Activated CD4-positive, alpha-beta T cell treated with anti-CD3 and anti-CD28 coated beads for 36 hours (primary cell): Measurements from ENCODE around the gene RAB3IP. TPM values are rescaled to one million over a fixed set of nuclear protein-coding genes. Genes with fewer than 3 reads are reported as not detected.
"Not testable (repeated sequence)": the region's sequence is repeated elsewhere in the genome, so short reads cannot be mapped to it uniquely, and the experiment has no call there.

Experiments used
- ATAC-seq: fragments of 200-7000 bp; cut with Tn5 transposase; one replicate; pipeline ENCODE4 v1.10.0; 2021; ENCODE audit warnings: mild to moderate bottlenecking, moderate library complexity
- CTCF ChIA-PET: fragments of 350-600 bp; sonication (Branson Sonifier 250); formaldehyde crosslinking; loops from one replicate; lab custom pipeline; 2021; ENCODE audit warnings: antibody characterized with exemption; lab: Charles Lee
- POLR2A ChIA-PET: fragments of 350-600 bp; sonication (Branson Sonifier 250); formaldehyde crosslinking; loops from one replicate; lab custom pipeline; 2021; ENCODE audit warnings: antibody characterized with exemption, inconsistent platforms; lab: Charles Lee
- DNase-seq: peaks from one replicate; pipeline ENCODE4 v3.0.0-alpha.2; 2020
- H3K27ac Mint-ChIP-seq: one replicate; pipeline ENCODE4 v1.8.0; 2021; ENCODE audit warnings: mixed read lengths
- H3K27me3 Mint-ChIP-seq: one replicate; pipeline ENCODE4 v1.8.0; 2021; ENCODE audit warnings: mixed read lengths
- H3K36me3 Mint-ChIP-seq: one replicate; pipeline ENCODE4 v1.8.0; 2021; ENCODE audit warnings: low read depth, mixed read lengths
- H3K4me1 Mint-ChIP-seq: one replicate; pipeline ENCODE4 v1.8.0; 2021; ENCODE audit warnings: mixed read lengths
- H3K4me3 Mint-ChIP-seq: one replicate; pipeline ENCODE4 v1.8.0; 2021; ENCODE audit warnings: mild to moderate bottlenecking, moderate library complexity, mixed read lengths
- H3K9me3 Mint-ChIP-seq: one replicate; pipeline ENCODE4 v1.8.0; 2021; ENCODE audit warnings: low read depth, mixed read lengths
- intact Hi-C, 2 experiments: fragments of 100-400 bp; cut with DNase I in 1 of 2; cut with micrococcal nuclease in 1 of 2; formaldehyde crosslinking; loops; one replicate each; pipeline versions ENCODE4 v1.14.2 to v1.15.1; 2022 to 2024; cut with DNase I, micrococcal nuclease
- total RNA-seq, 2 experiments: library from RNA; stranded (reverse); gene quantifications; one replicate each; pipeline ENCODE4 v1.2.3, GENCODE V29; 2021

The RAB3IP gene
- total RNA-seq, 2 experiments from 2014 or later, result 30.7 to 39.9 TPM

DNA sequence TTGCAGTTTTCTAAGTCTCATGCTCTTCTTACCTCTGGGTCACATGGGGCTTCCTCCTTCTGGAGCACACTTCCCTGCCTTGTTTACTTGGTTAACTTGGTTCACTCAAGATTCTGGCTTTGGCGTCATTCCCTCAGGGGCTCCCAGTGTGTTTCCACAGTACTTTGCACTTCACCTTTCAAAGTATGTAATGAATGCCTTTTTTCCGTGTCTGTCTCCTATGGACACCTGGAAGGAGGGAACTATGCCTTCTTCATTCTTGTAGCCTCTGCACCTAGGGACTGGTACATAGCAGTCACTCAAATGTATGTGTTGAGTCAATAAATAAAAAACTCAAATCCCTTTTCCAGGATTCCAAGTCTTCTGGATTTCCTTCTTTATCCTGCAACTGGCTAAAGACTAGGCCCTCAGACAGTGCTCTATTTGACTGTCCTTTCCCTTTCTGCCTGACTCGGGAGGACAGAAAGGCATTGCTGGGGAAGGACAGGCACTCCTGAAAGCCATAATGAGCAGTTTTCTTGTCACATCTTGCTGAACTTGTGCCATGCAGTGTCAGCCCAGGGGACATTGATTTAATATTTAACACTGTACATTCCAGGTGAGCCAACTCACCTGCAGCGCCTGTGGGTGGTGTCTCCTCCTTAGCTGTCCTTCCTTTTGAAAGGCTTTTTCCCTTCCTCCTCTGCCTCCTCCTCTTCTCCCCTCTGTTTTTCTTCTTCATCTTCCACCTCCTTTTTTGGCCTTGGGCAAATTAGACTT, 99.2 kb downstream of the RAB3IP start:
- Mint-ChIP-seq H3K4me3 (no peak overlapping the region), H3K36me3 (no peaks in the 10 kb centered on the region), H3K4me1 (no peaks in the 10 kb centered on the region), H3K27ac (no peak overlapping the region), H3K27me3 (peaks cover 7% of the 10 kb centered on the region), H3K9me3 (no peaks in the 10 kb centered on the region)
- intact Hi-C loops, result no loop called here
- CTCF ChIA-PET, result interaction anchor here (0.7 kb wide), 1 partner anchor 1403 kb away, joined by 6 read pairs; no protein-coding TSS in a partner anchor
- POLR2A ChIA-PET, result no interaction called here
- DNase-seq, result no peak
- ATAC-seq, result no peak

DNA sequence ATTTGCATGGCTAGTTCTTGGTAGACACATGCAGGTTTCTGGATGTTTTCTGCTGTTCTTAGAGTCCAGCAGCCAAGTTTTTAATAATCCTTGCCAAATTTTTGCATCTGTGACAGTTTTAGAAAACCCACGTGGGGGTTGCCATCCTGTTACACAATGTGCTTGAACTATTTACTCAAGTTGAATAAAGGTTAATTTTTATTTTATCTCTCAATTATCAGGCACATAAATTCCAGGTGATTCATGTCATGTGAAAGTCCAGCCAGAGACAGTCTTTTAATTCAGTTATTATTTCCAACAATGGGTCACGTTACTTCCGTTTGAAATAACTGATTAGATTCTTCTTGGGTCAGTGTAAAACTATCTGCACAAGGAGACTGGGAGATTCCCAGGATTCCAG, 102.1 kb downstream of the RAB3IP start:
- CTCF ChIA-PET, result interaction anchor here (0.7 to 0.9 kb wide), 2 partner anchors 58 to 1800 kb away, joined by 3 read pairs; no protein-coding TSS in a partner anchor
- peaks cover 7% of the 10 kb centered on the region for H3K27me3 Mint-ChIP-seq
- POLR2A ChIA-PET, result no interaction called here
- H3K27ac Mint-ChIP-seq, result no peak overlapping the region
- intact Hi-C loops, result no loop called here
- no peaks in the 10 kb centered on the region for H3K9me3 Mint-ChIP-seq
- ATAC-seq (no peak), DNase-seq (no peak)
- no peaks in the 10 kb centered on the region for H3K4me1 Mint-ChIP-seq
- no peak overlapping the region for H3K4me3 Mint-ChIP-seq
- H3K36me3 Mint-ChIP-seq, result no peaks in the 10 kb centered on the region

DNA sequence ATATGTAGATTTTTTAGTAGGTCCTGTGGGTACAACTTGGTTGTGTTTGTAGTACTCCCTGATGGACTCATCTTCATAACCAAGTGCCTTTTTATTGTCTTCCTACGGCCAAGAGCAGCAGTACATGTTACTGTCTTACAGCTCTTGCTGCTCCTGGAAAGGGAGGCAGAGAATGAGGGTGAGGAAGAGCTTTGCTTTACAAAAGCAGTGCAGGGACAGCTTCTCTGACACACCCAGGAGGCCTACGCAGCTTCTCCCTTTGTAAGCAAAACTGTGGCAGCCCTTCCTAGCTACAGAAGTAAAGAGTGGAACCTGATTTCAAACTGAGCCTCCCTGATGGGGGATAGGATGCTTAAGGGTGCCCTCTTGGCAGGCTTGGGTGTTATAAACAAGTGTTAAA, 104.9 kb downstream of the RAB3IP start:
- no peaks in the 10 kb centered on the region for H3K9me3 Mint-ChIP-seq
- no peak overlapping the region for H3K4me3 Mint-ChIP-seq
- DNase-seq (no peak), ATAC-seq (no peak)
- peaks cover 7% of the 10 kb centered on the region for H3K27me3 Mint-ChIP-seq
- no peaks in the 10 kb centered on the region for H3K36me3 Mint-ChIP-seq
- H3K27ac Mint-ChIP-seq, result no peak overlapping the region
- H3K4me1 Mint-ChIP-seq, result no peaks in the 10 kb centered on the region
- ChIA-PET POLR2A (no interaction called here), CTCF (interaction anchor here (0.7 kb wide), 2 partner anchors 855 to 1730 kb away, joined by 3 read pairs; no protein-coding TSS in a partner anchor)
- intact Hi-C loops, result no loop called here

- DNase-seq (no peak), ATAC-seq (no peak)
- Mint-ChIP-seq H3K4me1 (no peaks in the 10 kb centered on the region), H3K36me3 (no peaks in the 10 kb centered on the region), H3K9me3 (no peaks in the 10 kb centered on the region), H3K27ac (no peak overlapping the region), H3K4me3 (no peak overlapping the region), H3K27me3 (peaks cover 7% of the 10 kb centered on the region)
- intact Hi-C loops, result no loop called here
- CTCF ChIA-PET, result no interaction called here
- POLR2A ChIA-PET, result interaction anchor here (0.6 kb wide), 1 partner anchor 889 kb away, joined by 3 read pairs; no protein-coding TSS in a partner anchor
Measured at GRCh38 chr12:69844416-69844815, 105.8 kb downstream of the RAB3IP start.

DNA sequence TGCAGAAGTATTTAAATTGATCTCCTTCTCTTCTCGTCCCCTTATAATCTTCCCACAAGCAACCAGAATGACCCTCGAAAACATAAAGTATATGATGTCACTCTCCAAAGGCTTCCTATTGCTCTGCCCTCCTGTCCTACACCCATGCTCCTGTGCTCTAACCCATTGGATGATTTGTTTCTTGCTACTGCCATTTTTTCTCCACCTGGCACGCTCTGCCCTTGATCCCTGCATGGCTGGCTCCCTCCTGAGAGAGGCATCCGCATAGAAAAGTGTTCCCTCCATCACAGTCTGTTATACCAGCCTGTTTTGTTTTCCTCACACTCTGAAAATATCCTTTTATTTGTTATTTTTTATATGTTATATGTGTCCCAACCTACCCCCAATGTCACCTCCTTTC, 106.2 kb downstream of the RAB3IP start:
- Mint-ChIP-seq H3K27me3 (peaks cover 8% of the 10 kb centered on the region), H3K27ac (no peak overlapping the region), H3K4me1 (no peaks in the 10 kb centered on the region), H3K9me3 (no peaks in the 10 kb centered on the region), H3K4me3 (no peak overlapping the region), H3K36me3 (no peaks in the 10 kb centered on the region)
- ATAC-seq (no peak), DNase-seq (no peak)
- ChIA-PET CTCF (no interaction called here), POLR2A (no interaction called here)
- intact Hi-C loops, result no loop called here

DNA sequence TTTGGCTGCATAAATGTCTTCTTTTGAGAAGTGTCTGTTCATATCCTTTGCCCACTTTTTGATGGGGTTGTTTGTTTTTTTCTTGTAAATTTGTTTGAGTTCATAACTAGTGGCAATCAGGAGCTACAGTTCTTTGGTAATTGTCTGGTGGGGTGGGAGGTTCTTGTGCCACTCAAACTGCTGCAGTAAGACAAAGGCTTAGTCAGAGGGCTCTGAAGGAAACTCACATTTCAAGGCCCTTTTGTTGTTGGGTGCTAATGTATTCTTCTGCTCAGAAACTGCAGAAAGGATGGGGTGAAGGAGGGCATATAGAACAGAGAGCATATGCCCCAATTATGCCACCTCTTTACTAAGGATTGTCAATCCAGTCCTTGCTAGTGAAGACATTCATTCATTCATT, 108.3 kb downstream of the RAB3IP start:
- intact Hi-C loops, result no loop called here
- CTCF ChIA-PET, result no interaction called here
- Mint-ChIP-seq H3K4me1 (no peaks in the 10 kb centered on the region), H3K27me3 (peaks cover 13% of the 10 kb centered on the region), H3K36me3 (no peaks in the 10 kb centered on the region), H3K9me3 (peaks cover 3% of the 10 kb centered on the region), H3K27ac (no peak overlapping the region), H3K4me3 (no peak overlapping the region)
- DNase-seq, result no peak
- ATAC-seq, result no peak
- POLR2A ChIA-PET, result no interaction called here

GRCh38 chr12:69851976-69852375, 113.3 kb downstream of the RAB3IP start:
- no peaks in the 10 kb centered on the region for H3K4me1 Mint-ChIP-seq
- ATAC-seq (no peak), DNase-seq (no peak)
- H3K4me3 Mint-ChIP-seq, result no peak overlapping the region
- no peak overlapping the region for H3K27ac Mint-ChIP-seq
- peaks cover 4% of the 10 kb centered on the region for H3K9me3 Mint-ChIP-seq
- peaks cover 12% of the 10 kb centered on the region for H3K27me3 Mint-ChIP-seq
- CTCF ChIA-PET, result interaction anchor here (0.6 to 0.8 kb wide), 2 partner anchors 131 to 878 kb away, joined by 3 read pairs; no protein-coding TSS in a partner anchor
- intact Hi-C loops, result no loop called here
- H3K36me3 Mint-ChIP-seq, result no peaks in the 10 kb centered on the region
- POLR2A ChIA-PET, result interaction anchor here (0.6 to 0.7 kb wide), 2 partner anchors 21 to 173 kb away, joined by 3 to 8 read pairs; no protein-coding TSS in a partner anchor

DNA sequence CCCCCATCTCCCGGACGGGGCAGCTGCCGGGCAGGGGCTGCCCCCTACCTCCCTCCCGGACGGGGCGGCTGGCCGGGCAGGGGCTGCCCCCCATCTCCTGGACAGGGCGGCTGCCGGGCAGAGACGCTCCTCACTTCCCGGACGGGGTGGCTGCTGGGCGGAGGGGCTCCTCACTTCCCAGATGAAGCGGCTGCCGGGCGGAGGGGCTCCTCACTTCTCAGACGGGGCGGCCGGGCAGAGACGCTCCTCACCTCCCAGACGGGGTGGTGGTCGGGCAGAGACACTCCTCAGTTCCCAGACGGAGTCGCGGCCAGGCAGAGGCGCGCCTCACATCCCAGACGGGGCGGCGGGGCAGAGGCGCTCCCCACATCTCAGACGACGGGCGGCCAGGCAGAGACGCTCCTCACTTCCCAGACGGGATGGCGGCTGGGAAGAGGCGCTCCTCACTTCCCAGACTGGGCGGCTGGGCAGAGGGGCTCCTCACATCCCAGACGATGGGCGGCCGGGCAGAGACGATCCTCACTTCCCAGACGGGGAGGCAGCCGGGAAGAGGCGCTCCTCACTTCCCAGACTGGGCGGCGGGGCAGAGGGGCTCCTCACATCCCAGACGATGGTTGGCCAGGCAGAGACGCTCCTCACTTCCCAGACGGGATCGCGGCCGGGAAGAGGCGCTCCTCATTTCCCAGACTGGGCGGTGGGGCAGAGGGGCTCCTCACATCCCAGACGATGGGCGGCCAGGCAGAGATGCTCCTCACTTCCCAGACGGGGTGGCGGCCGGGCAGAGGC, 114.7 kb downstream of the RAB3IP start:
- DNase-seq, H3K4me3 Mint-ChIP-seq, ATAC-seq, H3K36me3 Mint-ChIP-seq, H3K9me3 Mint-ChIP-seq, intact Hi-C loops, H3K4me1 Mint-ChIP-seq, H3K27ac Mint-ChIP-seq, POLR2A ChIA-PET, CTCF ChIA-PET: not testable (repeated sequence)
- H3K27me3 Mint-ChIP-seq, result peaks cover 12% of the 10 kb centered on the region

- ChIA-PET CTCF (interaction anchor here (1.4 to 1.6 kb wide), 2 partner anchors 11 to 18 kb away, joined by 4 to 7 read pairs; no protein-coding TSS in a partner anchor), POLR2A (no interaction called here)
- intact Hi-C loops, result no loop called here
- peaks cover 15% of the 10 kb centered on the region for H3K27me3 Mint-ChIP-seq
- no peaks in the 10 kb centered on the region for H3K9me3 Mint-ChIP-seq
- no peaks in the 10 kb centered on the region for H3K4me1 Mint-ChIP-seq
- no peak overlapping the region for H3K4me3 Mint-ChIP-seq
- H3K27ac Mint-ChIP-seq, result no peak overlapping the region
- DNase-seq, result no peak
- H3K36me3 Mint-ChIP-seq, result no peaks in the 10 kb centered on the region
- no peak for ATAC-seq
Measured at GRCh38 chr12:69866698-69867097, 128.0 kb downstream of the RAB3IP start.

- no peaks in the 10 kb centered on the region for H3K36me3 Mint-ChIP-seq
- CTCF ChIA-PET, result no interaction called here
- POLR2A ChIA-PET, result no interaction called here
- no peak for DNase-seq
- H3K27me3 Mint-ChIP-seq, result peaks cover 13% of the 10 kb centered on the region
- no peaks in the 10 kb centered on the region for H3K4me1 Mint-ChIP-seq
- H3K4me3 Mint-ChIP-seq, result no peak overlapping the region
- no peak for ATAC-seq
- no peaks in the 10 kb centered on the region for H3K9me3 Mint-ChIP-seq
- intact Hi-C loops, result no loop called here
- no peak overlapping the region for H3K27ac Mint-ChIP-seq
Measured at GRCh38 chr12:69868695-69869094, 130.0 kb downstream of the RAB3IP start.

DNA sequence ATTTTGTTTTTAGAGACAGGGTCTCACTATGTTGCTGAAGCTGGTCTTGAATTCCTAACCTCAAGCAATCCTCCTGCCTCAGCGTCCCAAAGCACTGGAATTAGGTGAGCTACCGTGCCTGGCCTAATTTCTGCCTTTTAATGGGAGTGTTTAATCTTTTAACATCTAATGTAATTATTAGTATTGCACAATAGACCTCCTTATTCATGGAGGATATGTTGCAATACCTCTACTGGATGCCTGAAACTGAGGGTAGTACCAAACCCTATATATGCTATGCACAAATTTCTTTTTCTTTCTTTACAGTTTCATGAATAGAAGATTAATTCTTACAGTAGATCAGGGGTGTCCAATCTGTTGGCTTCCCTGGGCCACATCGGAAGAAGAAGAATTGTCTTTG, 134.1 kb downstream of the RAB3IP start:
- no peak for ATAC-seq
- H3K36me3 Mint-ChIP-seq, result no peaks in the 10 kb centered on the region
- ChIA-PET POLR2A (interaction anchor here (0.6 kb wide), 1 partner anchor 21 kb away, joined by 8 read pairs; no protein-coding TSS in a partner anchor), CTCF (interaction anchor here (0.7 kb wide), 1 partner anchor 10 kb away, joined by 4 read pairs; no protein-coding TSS in a partner anchor)
- no peaks in the 10 kb centered on the region for H3K9me3 Mint-ChIP-seq
- H3K4me1 Mint-ChIP-seq, result no peaks in the 10 kb centered on the region
- H3K27me3 Mint-ChIP-seq, result peaks cover 11% of the 10 kb centered on the region
- DNase-seq, result no peak
- no peak overlapping the region for H3K4me3 Mint-ChIP-seq
- no peak overlapping the region for H3K27ac Mint-ChIP-seq
- intact Hi-C loops, result no loop called here
